ENCODE measurements around the gene ATG9B. TPM values are rescaled to one million over a fixed set of nuclear protein-coding genes. Genes with fewer than 3 reads are reported as not detected.
A peak's percentile ranks its signal among the peaks of the same experiment; 100 is the strongest.

Gene ATG9B
- total and polyA plus RNA-seq, 2 of the 13 experiments (the other 11 are each of a cell fraction or from before 2014, with no cell fraction given): 0.24 TPM; not detected in 1

DNA sequence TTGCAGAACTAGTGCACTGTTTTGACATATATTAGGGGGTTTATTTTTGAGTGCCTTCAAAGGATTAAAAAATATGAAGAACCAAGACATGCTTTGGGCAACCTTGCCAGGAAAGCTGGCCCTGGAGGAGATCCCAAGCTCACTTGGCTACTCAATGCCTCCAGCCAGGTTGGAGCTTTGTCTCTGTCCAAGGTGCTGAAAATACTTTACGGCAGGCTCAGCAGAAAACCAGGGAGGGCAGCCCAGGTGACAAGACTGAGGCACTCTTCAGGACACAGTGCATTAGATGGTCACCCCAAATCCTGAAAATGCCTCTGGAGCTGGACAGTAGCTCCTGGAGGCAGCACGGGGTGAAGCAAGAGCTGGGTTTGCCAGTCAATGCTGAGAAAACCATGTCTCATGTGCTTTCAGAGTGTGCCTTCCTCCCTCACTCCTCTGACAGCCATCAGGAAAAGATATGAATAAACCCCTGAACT, 40.4 kb downstream of the ATG9B start (continued):
- TF ChIP-seq, protein P1, sequence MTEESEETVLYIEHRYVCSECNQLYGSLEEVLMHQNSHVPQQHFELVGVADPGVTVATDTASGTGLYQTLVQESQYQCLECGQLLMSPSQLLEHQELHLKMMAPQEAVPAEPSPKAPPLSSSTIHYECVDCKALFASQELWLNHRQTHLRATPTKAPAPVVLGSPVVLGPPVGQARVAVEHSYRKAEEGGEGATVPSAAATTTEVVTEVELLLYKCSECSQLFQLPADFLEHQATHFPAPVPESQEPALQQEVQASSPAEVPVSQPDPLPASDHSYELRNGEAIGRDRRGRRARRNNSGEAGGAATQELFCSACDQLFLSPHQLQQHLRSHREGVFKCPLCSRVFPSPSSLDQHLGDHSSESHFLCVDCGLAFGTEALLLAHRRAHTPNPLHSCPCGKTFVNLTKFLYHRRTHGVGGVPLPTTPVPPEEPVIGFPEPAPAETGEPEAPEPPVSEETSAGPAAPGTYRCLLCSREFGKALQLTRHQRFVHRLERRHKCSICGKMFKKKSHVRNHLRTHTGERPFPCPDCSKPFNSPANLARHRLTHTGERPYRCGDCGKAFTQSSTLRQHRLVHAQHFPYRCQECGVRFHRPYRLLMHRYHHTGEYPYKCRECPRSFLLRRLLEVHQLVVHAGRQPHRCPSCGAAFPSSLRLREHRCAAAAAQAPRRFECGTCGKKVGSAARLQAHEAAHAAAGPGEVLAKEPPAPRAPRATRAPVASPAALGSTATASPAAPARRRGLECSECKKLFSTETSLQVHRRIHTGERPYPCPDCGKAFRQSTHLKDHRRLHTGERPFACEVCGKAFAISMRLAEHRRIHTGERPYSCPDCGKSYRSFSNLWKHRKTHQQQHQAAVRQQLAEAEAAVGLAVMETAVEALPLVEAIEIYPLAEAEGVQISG (CRISPR knock-in tag; IDR thresholded peaks at IDR 0.05): peak; percentile 41; the same call in 1 of the 2 replicates
- TF ChIP-seq, protein P2, sequence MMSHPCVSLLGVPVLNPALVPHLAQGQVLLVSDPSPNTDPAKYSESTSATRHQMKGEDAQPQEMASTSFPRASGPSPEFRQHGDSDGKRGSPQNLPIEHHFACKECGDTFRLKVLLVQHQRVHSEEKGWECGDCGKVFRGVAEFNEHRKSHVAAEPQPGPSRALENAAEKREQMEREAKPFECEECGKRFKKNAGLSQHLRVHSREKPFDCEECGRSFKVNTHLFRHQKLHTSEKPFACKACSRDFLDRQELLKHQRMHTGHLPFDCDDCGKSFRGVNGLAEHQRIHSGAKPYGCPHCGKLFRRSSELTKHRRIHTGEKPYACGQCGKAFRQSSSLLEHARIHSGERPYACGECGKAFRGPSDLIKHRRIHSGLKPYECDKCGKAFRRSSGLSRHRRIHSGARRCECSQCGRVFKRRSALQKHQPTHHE (CRISPR knock-in tag; IDR thresholded peaks at IDR 0.05; ENCODE audit: borderline replicate concordance): no peak
- TF ChIP-seq, protein P3, sequence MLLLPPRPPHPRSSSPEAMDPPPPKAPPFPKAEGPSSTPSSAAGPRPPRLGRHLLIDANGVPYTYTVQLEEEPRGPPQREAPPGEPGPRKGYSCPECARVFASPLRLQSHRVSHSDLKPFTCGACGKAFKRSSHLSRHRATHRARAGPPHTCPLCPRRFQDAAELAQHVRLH (CRISPR knock-in tag; IDR thresholded peaks at IDR 0.05; ENCODE audit: borderline replicate concordance, low read depth): peak; percentile 83; the same call in 1 of the 2 replicates
- TF ChIP-seq ZNF780A (CRISPR knock-in tag; IDR thresholded peaks at IDR 0.05) (no peak), BORCS8-MEF2B (CRISPR knock-in tag; IDR thresholded peaks at IDR 0.05) (peak; percentile 25; the same call in 1 of the 2 replicates), NRL (CRISPR knock-in tag; IDR thresholded peaks at IDR 0.05; ENCODE audit: borderline replicate concordance) (no peak), TSC22D2 (CRISPR knock-in tag; IDR thresholded peaks at IDR 0.05; ENCODE audit: borderline replicate concordance) (peak; percentile 80; the same call in 1 of the 2 replicates), TCF7 (IDR thresholded peaks at IDR 0.05; ENCODE audit: low read depth) (no peak), ZNF577 (CRISPR knock-in tag; IDR thresholded peaks at IDR 0.05; ENCODE audit: borderline replicate concordance, low read depth) (no peak), PRPF4 (IDR thresholded peaks at IDR 0.05; ENCODE audit: low read depth, low read length, poor library complexity, severe bottlenecking) (no peak), MYC (CRISPR knock-in tag; IDR thresholded peaks at IDR 0.05; ENCODE audit: borderline replicate concordance) (no peak), ZFP36 (IDR thresholded peaks at IDR 0.05; ENCODE audit: borderline replicate concordance, low read depth, low read length, partially characterized antibody) (no peak)
- TF ChIP-seq, protein P4, sequence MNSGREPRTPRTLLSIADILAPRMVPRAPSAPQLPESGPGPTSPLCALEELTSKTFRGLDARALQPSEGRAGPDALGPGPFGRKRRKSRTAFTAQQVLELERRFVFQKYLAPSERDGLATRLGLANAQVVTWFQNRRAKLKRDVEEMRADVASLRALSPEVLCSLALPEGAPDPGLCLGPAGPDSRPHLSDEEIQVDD (CRISPR knock-in tag; IDR thresholded peaks at IDR 0.05; ENCODE audit: borderline replicate concordance): no peak
- TF ChIP-seq, protein P5, sequence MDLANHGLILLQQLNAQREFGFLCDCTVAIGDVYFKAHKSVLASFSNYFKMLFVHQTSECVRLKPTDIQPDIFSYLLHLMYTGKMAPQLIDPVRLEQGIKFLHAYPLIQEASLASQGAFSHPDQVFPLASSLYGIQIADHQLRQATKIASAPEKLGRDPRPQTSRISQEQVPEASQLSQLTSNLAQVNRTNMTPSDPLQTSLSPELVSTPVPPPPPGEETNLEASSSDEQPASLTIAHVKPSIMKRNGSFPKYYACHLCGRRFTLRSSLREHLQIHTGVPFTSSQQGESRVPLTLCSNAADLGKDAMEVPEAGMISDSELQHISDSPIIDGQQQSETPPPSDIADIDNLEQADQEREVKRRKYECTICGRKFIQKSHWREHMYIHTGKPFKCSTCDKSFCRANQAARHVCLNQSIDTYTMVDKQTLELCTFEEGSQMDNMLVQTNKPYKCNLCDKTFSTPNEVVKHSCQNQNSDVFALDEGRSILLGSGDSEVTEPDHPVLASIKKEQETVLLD (CRISPR knock-in tag; IDR thresholded peaks at IDR 0.05; ENCODE audit: low read depth): no peak
- TF ChIP-seq, protein P6, sequence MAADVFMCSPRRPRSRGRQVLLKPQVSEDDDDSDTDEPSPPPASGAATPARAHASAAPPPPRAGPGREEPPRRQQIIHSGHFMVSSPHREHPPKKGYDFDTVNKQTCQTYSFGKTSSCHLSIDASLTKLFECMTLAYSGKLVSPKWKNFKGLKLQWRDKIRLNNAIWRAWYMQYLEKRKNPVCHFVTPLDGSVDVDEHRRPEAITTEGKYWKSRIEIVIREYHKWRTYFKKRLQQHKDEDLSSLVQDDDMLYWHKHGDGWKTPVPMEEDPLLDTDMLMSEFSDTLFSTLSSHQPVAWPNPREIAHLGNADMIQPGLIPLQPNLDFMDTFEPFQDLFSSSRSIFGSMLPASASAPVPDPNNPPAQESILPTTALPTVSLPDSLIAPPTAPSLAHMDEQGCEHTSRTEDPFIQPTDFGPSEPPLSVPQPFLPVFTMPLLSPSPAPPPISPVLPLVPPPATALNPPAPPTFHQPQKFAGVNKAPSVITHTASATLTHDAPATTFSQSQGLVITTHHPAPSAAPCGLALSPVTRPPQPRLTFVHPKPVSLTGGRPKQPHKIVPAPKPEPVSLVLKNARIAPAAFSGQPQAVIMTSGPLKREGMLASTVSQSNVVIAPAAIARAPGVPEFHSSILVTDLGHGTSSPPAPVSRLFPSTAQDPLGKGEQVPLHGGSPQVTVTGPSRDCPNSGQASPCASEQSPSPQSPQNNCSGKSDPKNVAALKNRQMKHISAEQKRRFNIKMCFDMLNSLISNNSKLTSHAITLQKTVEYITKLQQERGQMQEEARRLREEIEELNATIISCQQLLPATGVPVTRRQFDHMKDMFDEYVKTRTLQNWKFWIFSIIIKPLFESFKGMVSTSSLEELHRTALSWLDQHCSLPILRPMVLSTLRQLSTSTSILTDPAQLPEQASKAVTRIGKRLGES (CRISPR knock-in tag; IDR thresholded peaks at IDR 0.05; ENCODE audit: borderline replicate concordance): peak; percentile 61; the same call in 1 of the 2 replicates
- TF ChIP-seq, protein P7, sequence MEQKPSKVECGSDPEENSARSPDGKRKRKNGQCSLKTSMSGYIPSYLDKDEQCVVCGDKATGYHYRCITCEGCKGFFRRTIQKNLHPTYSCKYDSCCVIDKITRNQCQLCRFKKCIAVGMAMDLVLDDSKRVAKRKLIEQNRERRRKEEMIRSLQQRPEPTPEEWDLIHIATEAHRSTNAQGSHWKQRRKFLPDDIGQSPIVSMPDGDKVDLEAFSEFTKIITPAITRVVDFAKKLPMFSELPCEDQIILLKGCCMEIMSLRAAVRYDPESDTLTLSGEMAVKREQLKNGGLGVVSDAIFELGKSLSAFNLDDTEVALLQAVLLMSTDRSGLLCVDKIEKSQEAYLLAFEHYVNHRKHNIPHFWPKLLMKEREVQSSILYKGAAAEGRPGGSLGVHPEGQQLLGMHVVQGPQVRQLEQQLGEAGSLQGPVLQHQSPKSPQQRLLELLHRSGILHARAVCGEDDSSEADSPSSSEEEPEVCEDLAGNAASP (CRISPR knock-in tag; IDR thresholded peaks at IDR 0.05; ENCODE audit: borderline replicate concordance): 0 out of 2 replicates have a peak, but pooled peaks have one; percentile 61
- TF ChIP-seq, protein P8, sequence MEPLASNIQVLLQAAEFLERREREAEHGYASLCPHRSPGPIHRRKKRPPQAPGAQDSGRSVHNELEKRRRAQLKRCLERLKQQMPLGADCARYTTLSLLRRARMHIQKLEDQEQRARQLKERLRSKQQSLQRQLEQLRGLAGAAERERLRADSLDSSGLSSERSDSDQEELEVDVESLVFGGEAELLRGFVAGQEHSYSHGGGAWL (CRISPR knock-in tag; IDR thresholded peaks at IDR 0.05): no peak
